Smooth muscle cell (in vitro differentiated cells): ENCODE measurements around the gene GASK1B. TPM values are rescaled to one million over a fixed set of nuclear protein-coding genes. Genes with fewer than 3 reads are reported as not detected.

ENCODE experiments used
- DNase-seq: peaks from one replicate; lab custom pipeline; 2025; ENCODE audit not compliant: unreplicated experiment; lab: John Stamatoyannopoulos, UW
- H2AFZ ChIP-seq: fragments of 200-600 bp; sonication (generic); 2 replicates; pipeline ENCODE4 v1.6.0; 2016; ENCODE audit warnings: antibody characterized with exemption, low read depth, mild to moderate bottlenecking
- H3F3A ChIP-seq: fragments of 200-600 bp; sonication (generic); 2 replicates; pipeline ENCODE4 v1.6.0; 2017; ENCODE audit warnings: antibody characterized with exemption, low read depth
- H3K27ac ChIP-seq: fragments of 200-600 bp; sonication (generic); 2 replicates; pipeline ENCODE4 v1.5.1; 2016; ENCODE audit warnings: low read depth, mild to moderate bottlenecking
- H3K27me3 ChIP-seq: fragments of 200-600 bp; sonication (generic); 2 replicates; pipeline ENCODE4 v1.6.1; 2016; ENCODE audit warnings: low read depth, mild to moderate bottlenecking
- H3K36me3 ChIP-seq: fragments of 200-600 bp; sonication (generic); 2 replicates; pipeline ENCODE4 v1.5.1; 2016; ENCODE audit warnings: low read depth
- H3K4me1 ChIP-seq: fragments of 200-600 bp; sonication (generic); 2 replicates; pipeline ENCODE4 v1.5.1; 2016; ENCODE audit warnings: low read depth
- H3K4me2 ChIP-seq: fragments of 200-600 bp; sonication (generic); 2 replicates; pipeline ENCODE4 v1.6.0; 2016; ENCODE audit warnings: mild to moderate bottlenecking
- H3K4me3 ChIP-seq: fragments of 200-600 bp; sonication (generic); 2 replicates; pipeline ENCODE4 v1.5.1; 2016; ENCODE audit warnings: mild to moderate bottlenecking
- H3K79me2 ChIP-seq: fragments of 200-600 bp; sonication (generic); 2 replicates; pipeline ENCODE4 v1.6.0; 2016; ENCODE audit warnings: low read depth, mild to moderate bottlenecking
- H3K9ac ChIP-seq: fragments of 200-600 bp; sonication (generic); 2 replicates; pipeline ENCODE4 v1.6.0; 2016; ENCODE audit warnings: low read depth
- H3K9me3 ChIP-seq: fragments of 200-600 bp; sonication (generic); replicated peaks from 2 replicates; pipeline ENCODE4 v1.5.1; 2016; ENCODE audit warnings: low read depth
- H4K20me1 ChIP-seq: fragments of 200-600 bp; sonication (generic); 2 replicates; pipeline ENCODE4 v1.6.0; 2016; ENCODE audit warnings: low read depth
- WGBS: methylation state at CpG from one replicate; pipeline ENCODE4 v1.1.7; 2016; ENCODE audit warnings: low lambda C conversion rate; 5-methylcytosine and 5-hydroxymethylcytosine counted together
- polyA plus RNA-seq: library from polyadenylated mRNA; unstranded; fragments of >200 nt; fragmentation: Nextera tagmentation; extraction: Ambion mirVana; gene quantifications from 2 replicates; pipeline ENCODE4 v1.2.1, GENCODE V29; 2016
- total RNA-seq: library from RNA; depleted of rRNA; stranded (reverse); fragments of >200 nt; gene quantifications from 2 replicates; pipeline ENCODE4 v1.2.3, GENCODE V29; 2014
- TF ChIP-seq, protein P1 (sequence below): fragments of 200-600 bp; sonication (generic); IDR thresholded peaks from 2 replicates; pipeline ENCODE4 v1.5.1; 2017; ENCODE audit warnings: borderline replicate concordance, mild to moderate bottlenecking, antibody characterized with exemption; ENCODE audit not compliant: insufficient read depth, poor library complexity, severe bottlenecking

Gene GASK1B
- total and polyA plus RNA-seq, 2 experiments from 2014 or later = 12.9 to 79.4 TPM

DNA sequence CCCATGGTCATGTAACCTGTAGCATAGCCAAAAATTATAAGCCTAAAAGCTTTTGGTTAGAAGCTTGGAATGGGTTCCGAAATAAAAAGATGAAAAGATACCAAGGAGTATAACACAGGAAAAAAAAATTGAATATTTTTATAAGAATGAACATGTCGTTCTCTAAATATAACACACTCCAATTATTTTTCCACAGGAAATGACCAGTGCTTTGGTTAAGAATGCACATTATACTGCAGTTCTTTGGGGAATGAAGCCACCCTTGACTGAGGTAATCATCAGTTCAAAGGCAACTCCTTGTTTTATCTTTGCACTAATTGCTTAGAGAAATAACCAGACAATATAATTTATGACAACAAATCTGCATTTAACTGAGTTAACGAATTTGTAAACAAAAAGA is 6.6 kb upstream of the GASK1B start:
- Histone ChIP-seq H3K4me2 (no peak overlapping the region), H3K4me3 (no peak overlapping the region), H3K27me3 (no peaks in the 10 kb centered on the region), H2AFZ (no peak overlapping the region), H3K36me3 (no peaks in the 10 kb centered on the region), H4K20me1 (no peaks in the 10 kb centered on the region), H3F3A (no peaks in the 10 kb centered on the region), H3K9ac (no peak overlapping the region), H3K9me3 (no peaks in the 10 kb centered on the region), H3K27ac (no peak overlapping the region), H3K4me1 (peaks cover 3% of the 10 kb centered on the region), H3K79me2 (no peaks in the 10 kb centered on the region)
- DNase-seq = no peak
- 88% methylated on average over 3 of the region's 3 CpGs for WGBS
- TF ChIP-seq, protein P1, sequence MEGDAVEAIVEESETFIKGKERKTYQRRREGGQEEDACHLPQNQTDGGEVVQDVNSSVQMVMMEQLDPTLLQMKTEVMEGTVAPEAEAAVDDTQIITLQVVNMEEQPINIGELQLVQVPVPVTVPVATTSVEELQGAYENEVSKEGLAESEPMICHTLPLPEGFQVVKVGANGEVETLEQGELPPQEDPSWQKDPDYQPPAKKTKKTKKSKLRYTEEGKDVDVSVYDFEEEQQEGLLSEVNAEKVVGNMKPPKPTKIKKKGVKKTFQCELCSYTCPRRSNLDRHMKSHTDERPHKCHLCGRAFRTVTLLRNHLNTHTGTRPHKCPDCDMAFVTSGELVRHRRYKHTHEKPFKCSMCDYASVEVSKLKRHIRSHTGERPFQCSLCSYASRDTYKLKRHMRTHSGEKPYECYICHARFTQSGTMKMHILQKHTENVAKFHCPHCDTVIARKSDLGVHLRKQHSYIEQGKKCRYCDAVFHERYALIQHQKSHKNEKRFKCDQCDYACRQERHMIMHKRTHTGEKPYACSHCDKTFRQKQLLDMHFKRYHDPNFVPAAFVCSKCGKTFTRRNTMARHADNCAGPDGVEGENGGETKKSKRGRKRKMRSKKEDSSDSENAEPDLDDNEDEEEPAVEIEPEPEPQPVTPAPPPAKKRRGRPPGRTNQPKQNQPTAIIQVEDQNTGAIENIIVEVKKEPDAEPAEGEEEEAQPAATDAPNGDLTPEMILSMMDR = no peak

DNA sequence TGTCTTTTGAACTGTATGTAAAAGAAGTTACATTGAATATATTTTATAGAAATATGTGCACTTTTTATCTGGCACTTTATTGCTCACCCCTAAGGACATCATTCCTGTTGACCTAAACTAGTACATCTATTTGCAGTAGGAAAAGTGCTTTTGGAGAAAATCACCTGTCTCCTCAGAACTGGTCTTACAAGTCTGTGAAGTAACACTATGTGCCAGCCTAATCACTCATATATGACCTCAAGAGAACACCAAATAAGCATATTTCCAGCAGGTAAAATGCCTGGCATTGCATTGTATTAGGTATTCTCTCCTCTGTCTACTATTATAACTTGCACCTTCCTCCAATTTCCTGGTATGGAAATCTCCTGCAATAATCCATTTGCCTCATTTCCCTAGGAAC is 4.0 kb upstream of the GASK1B start:
- Histone ChIP-seq H3K4me1 (peaks cover 6% of the 10 kb centered on the region), H3K36me3 (no peaks in the 10 kb centered on the region), H3K27me3 (no peaks in the 10 kb centered on the region), H4K20me1 (no peaks in the 10 kb centered on the region), H3K79me2 (no peaks in the 10 kb centered on the region), H3K9me3 (no peaks in the 10 kb centered on the region), H2AFZ (no peak overlapping the region), H3F3A (no peaks in the 10 kb centered on the region), H3K4me3 (no peak overlapping the region), H3K9ac (no peak overlapping the region), H3K4me2 (no peak overlapping the region), H3K27ac (peak overlapping the region; percentile 25)
- TF ChIP-seq, protein P1 = no peak
- DNase-seq = no peak

DNA sequence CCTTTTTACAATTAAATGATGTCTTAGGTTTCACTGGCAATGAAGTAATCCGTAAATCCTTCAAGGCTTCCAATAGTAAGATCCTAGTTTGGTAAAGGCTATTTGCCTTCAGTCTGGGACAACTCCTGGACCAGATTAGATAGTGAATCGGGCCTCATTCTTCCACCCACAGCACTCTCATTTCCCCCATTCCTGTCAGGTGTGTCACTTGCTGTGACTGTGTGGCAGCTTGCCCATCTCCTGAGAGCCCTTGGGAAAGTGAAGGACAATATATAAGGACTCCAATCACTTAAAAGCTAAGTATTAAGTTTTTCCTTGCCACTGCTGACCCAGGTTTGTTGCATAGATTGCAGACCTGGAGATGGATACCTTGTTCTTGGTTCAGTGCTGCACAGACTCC is 3.3 kb upstream of the GASK1B start:
- peak overlapping the region; percentile 48 for H3K27ac ChIP-seq

More for the DNA sequence above, 3.3 kb upstream of the GASK1B start:
- Histone ChIP-seq H3K9me3 (no peaks in the 10 kb centered on the region), H3K36me3 (no peaks in the 10 kb centered on the region), H3K79me2 (peaks cover 2% of the 10 kb centered on the region), H3K9ac (no peak overlapping the region), H3K4me2 (peak overlapping the region; percentile 13), H3K27me3 (no peaks in the 10 kb centered on the region), H3K4me1 (peaks cover 6% of the 10 kb centered on the region), H4K20me1 (no peaks in the 10 kb centered on the region), H2AFZ (no peak overlapping the region), H3F3A (no peaks in the 10 kb centered on the region), H3K4me3 (no peak overlapping the region)
- TF ChIP-seq, protein P1 = no peak
- WGBS = 44% methylated on average over 2 of the region's 2 CpGs
- no peak for DNase-seq
